IMR-90 (cell line): Measurements from ENCODE around the gene RGP1. TPM values are rescaled to one million over a fixed set of nuclear protein-coding genes. Genes with fewer than 3 reads are reported as not detected.

Experiments
- ATAC-seq: fragments of 200-7000 bp; cut with Tn5 transposase; 2 replicates; pipeline ENCODE4 v1.9.1; 2020; ENCODE audit warnings: low read depth, mild to moderate bottlenecking, moderate library complexity
- BruUV-seq: library from RNA; stranded (reverse); fragments of 400-500 nt; replicated peaks from 2 replicates; lab custom pipeline; 2021; lab: Mats Ljungman, UMichigan
- CTCF ChIA-PET: fragments of 300-600 bp; formaldehyde crosslinking; extraction: SDS; loops from one replicate; lab custom pipeline; 2021; ENCODE audit warnings: antibody characterized with exemption; lab: Yijun Ruan, JAX
- POLR2A ChIA-PET: fragments of 300-600 bp; sonication (Branson Sonifier 250); formaldehyde crosslinking; loops from one replicate; lab custom pipeline; 2022; ENCODE audit warnings: antibody characterized with exemption; ENCODE audit not compliant: unreplicated experiment; lab: Charles Lee
- DNase-seq: peaks from one replicate; pipeline ENCODE4 v3.0.0; 2013
- H2AFZ ChIP-seq: replicated peaks from 2 replicates; pipeline ENCODE3; 2013; ENCODE audit warnings: low read length, mild to moderate bottlenecking; ENCODE audit not compliant: poor library complexity
- H2AK5ac ChIP-seq: 2 replicates; pipeline ENCODE4 v1.6.1; 2013; ENCODE audit warnings: low read depth, low read length, inconsistent platforms
- H2AK9ac ChIP-seq: replicated peaks from 2 replicates; pipeline ENCODE3; 2013; ENCODE audit warnings: mild to moderate bottlenecking, low read depth, low read length, moderate library complexity; ENCODE audit not compliant: poor library complexity
- H2BK120ac ChIP-seq: 2 replicates; pipeline ENCODE4 v1.6.1; 2013; ENCODE audit warnings: low read depth, low read length, inconsistent platforms
- H2BK15ac ChIP-seq: 3 replicates; pipeline ENCODE4 v1.6.1; 2013; ENCODE audit warnings: low read depth, low read length, inconsistent platforms
- H2BK20ac ChIP-seq: 2 replicates; pipeline ENCODE4 v1.6.1; 2013; ENCODE audit warnings: low read depth, mild to moderate bottlenecking, inconsistent platforms, low read length, moderate library complexity
- H2BK5ac ChIP-seq: 2 replicates; pipeline ENCODE4 v1.6.1; 2013; ENCODE audit warnings: mild to moderate bottlenecking, low read depth, low read length, inconsistent platforms; ENCODE audit not compliant: poor library complexity, severe bottlenecking
- H3K14ac ChIP-seq: replicated peaks from 2 replicates; pipeline ENCODE4 v1.6.1; 2013; ENCODE audit warnings: low read depth, low read length, inconsistent platforms
- H3K18ac ChIP-seq: 2 replicates; pipeline ENCODE4 v1.6.1; 2013; ENCODE audit warnings: low read depth, low read length, control low read depth
- H3K23ac ChIP-seq: 2 replicates; pipeline ENCODE4 v1.6.1; 2013; ENCODE audit warnings: low read depth, low read length, inconsistent platforms
- H3K27ac ChIP-seq: 2 replicates; pipeline ENCODE4 v1.5.1; 2013; ENCODE audit warnings: mild to moderate bottlenecking, control low read depth, low read length; ENCODE audit not compliant: insufficient read depth
- H3K27me3 ChIP-seq: 2 replicates; pipeline ENCODE4 v1.6.1; 2013; ENCODE audit warnings: low read length; ENCODE audit not compliant: control insufficient read depth, insufficient read depth
- H3K36me3 ChIP-seq: 2 replicates; pipeline ENCODE4 v1.6.1; 2013; ENCODE audit warnings: low read length, mixed read lengths; ENCODE audit not compliant: control insufficient read depth, insufficient read depth
- H3K4ac ChIP-seq: 2 replicates; pipeline ENCODE4 v1.6.1; 2013; ENCODE audit warnings: low read depth, low read length, inconsistent platforms
- H3K4me1 ChIP-seq: 2 replicates; pipeline ENCODE4 v1.6.1; 2013; ENCODE audit warnings: low read length, mixed read lengths; ENCODE audit not compliant: control insufficient read depth, insufficient read depth
- H3K4me2 ChIP-seq: 2 replicates; pipeline ENCODE4 v1.6.1; 2013; ENCODE audit warnings: low read depth, mild to moderate bottlenecking, control low read depth, low read length, moderate library complexity
- H3K4me3 ChIP-seq: 2 replicates; pipeline ENCODE4 v1.5.1; 2013; ENCODE audit warnings: low read depth, mild to moderate bottlenecking, control low read depth, low read length, moderate library complexity; ENCODE audit not compliant: insufficient read depth
- H3K56ac ChIP-seq: 2 replicates; pipeline ENCODE4 v1.6.1; 2013; ENCODE audit warnings: low read length, inconsistent platforms; ENCODE audit not compliant: insufficient read depth; ENCODE audit errors: extremely low read depth
- H3K79me1 ChIP-seq, 2 experiments: 2 replicates each; pipeline ENCODE4 v1.6.1; 2013; ENCODE audit warnings: low read length in 2 of 2, inconsistent platforms in 1 of 2, low read depth in 1 of 2
- H3K9ac ChIP-seq: 2 replicates; pipeline ENCODE4 v1.6.1; 2013; ENCODE audit warnings: low read depth, low read length, control low read depth
- H3K9me1 ChIP-seq: 2 replicates; pipeline ENCODE4 v1.6.1; 2013; ENCODE audit warnings: low read length, inconsistent platforms; ENCODE audit not compliant: insufficient read depth
- H3K9me3 ChIP-seq: 2 replicates; pipeline ENCODE4 v1.6.1; 2013; ENCODE audit warnings: low read length; ENCODE audit not compliant: control insufficient read depth, insufficient read depth
- H4K20me1 ChIP-seq: 2 replicates; pipeline ENCODE4 v1.6.1; 2013; ENCODE audit warnings: low read length, inconsistent platforms; ENCODE audit not compliant: insufficient read depth
- H4K5ac ChIP-seq: 2 replicates; pipeline ENCODE4 v1.6.1; 2013; ENCODE audit warnings: mild to moderate bottlenecking, low read depth, low read length, control low read depth
- H4K8ac ChIP-seq, 2 experiments: 2 replicates each; pipeline ENCODE4 v1.6.1; 2013; ENCODE audit warnings: low read depth in 2 of 2, low read length in 2 of 2, control low read depth in 1 of 2, inconsistent platforms in 1 of 2
- H4K91ac ChIP-seq: 2 replicates; pipeline ENCODE4 v1.6.1; 2013; ENCODE audit warnings: low read depth, low read length, inconsistent platforms; ENCODE audit not compliant: insufficient read depth
- FOS ChIP-seq: fragments of 150-350 bp; IDR thresholded peaks from 2 replicates; pipeline ENCODE4 v1.6.1; 2016; ENCODE audit warnings: low read depth, low read length
- MAFK ChIP-seq: IDR thresholded peaks from 2 replicates; pipeline ENCODE4 v1.6.1; 2012; ENCODE audit warnings: low read depth, low read length, improper control_type of control experiment
- MXI1 ChIP-seq: IDR thresholded peaks from 2 replicates; pipeline ENCODE4 v1.6.1; 2012; ENCODE audit warnings: low read depth, mild to moderate bottlenecking, low read length, moderate library complexity, borderline replicate concordance
- NFE2L2 ChIP-seq: fragments of 150-350 bp; IDR thresholded peaks from 2 replicates; pipeline ENCODE4 v1.6.1; 2016; ENCODE audit warnings: low read depth, mild to moderate bottlenecking, low read length
- RCOR1 ChIP-seq: IDR thresholded peaks from 2 replicates; pipeline ENCODE4 v1.6.1; 2012; ENCODE audit warnings: mild to moderate bottlenecking, low read length, improper control_type of control experiment; ENCODE audit not compliant: insufficient replicate concordance
- WGBS, 2 experiments: methylation state at CpG; one replicate each; pipeline versions ENCODE4 v1.1.5 to v1.1.7; 2013; ENCODE audit warnings: missing lambda C conversion rate in 2 of 2; ENCODE audit not compliant: insufficient read length in 1 of 2; ENCODE audit errors: extremely low coverage in 2 of 2; 5-methylcytosine and 5-hydroxymethylcytosine counted together
- dilution Hi-C: fragments of 300-500 bp; cut with HindIII; formaldehyde crosslinking; loops from one replicate; pipeline ENCODE4 v1.14.3; 2018; ENCODE audit warnings: low sequenced_read_pairs; ENCODE audit not compliant: unreplicated experiment
- in situ Hi-C: fragments of 300-500 bp; cut with MboI; formaldehyde crosslinking; loops from 3 replicates; pipeline ENCODE4 v1.14.3; 2019; ENCODE audit warnings: low sequenced_read_pairs, inconsistent platforms, mixed read lengths
- intact Hi-C: fragments of 100-400 bp; cut with micrococcal nuclease; formaldehyde crosslinking; loops from 2 replicates; pipeline ENCODE4 v1.10.0; 2022
- polyA plus RNA-seq, 3 experiments: library from polyadenylated mRNA; depleted of rRNA; stranded (reverse); fragments of >200 nt; gene quantifications; 2 replicates each; pipeline ENCODE4 v1.2.3, GENCODE V29; 2012; ENCODE audit warnings: low replicate concordance in 1 of 3
- total RNA-seq: library from RNA; depleted of rRNA; stranded (reverse); fragments of >200 nt; gene quantifications from 2 replicates; pipeline ENCODE4 v1.2.3, GENCODE V29; 2012

Gene RGP1
- total and polyA plus RNA-seq, 2 of the 4 experiments (the other 2 are of a cell fraction) = 10.2 to 14.3 TPM

- no peak overlapping the region for H2BK5ac ChIP-seq
- H4K5ac ChIP-seq = no peak overlapping the region
- no peak overlapping the region for H4K91ac ChIP-seq
- no peak overlapping the region for H2AK5ac ChIP-seq
- no peak overlapping the region for H3K4me3 ChIP-seq
- no peaks in the 10 kb centered on the region for H3K27me3 ChIP-seq
- no peak overlapping the region for H3K18ac ChIP-seq
- no peak overlapping the region for H3K14ac ChIP-seq
- dilution Hi-C loops (no loop called here), intact Hi-C loops (no loop called here), in situ Hi-C loops (no loop called here)
- H3K9ac ChIP-seq = no peak overlapping the region
- no peak overlapping the region for H4K8ac ChIP-seq
- H3K9me1 ChIP-seq = peaks cover 3% of the 10 kb centered on the region; the same call in 1 of the 2 replicates
- no peak overlapping the region for H3K23ac ChIP-seq
- H3K4me1 ChIP-seq = peaks cover 8% of the 10 kb centered on the region
- ATAC-seq = no peak
- H3K4me2 ChIP-seq = no peak overlapping the region
- ChIA-PET POLR2A (no interaction called here), CTCF (interaction anchor here (0.6 to 1.2 kb wide), 4 partner anchors 13 to 719 kb away, joined by 3 to 4 read pairs (median 4); no protein-coding TSS in a partner anchor)
- H2AFZ ChIP-seq = no peak overlapping the region
- no peaks in the 10 kb centered on the region for H3K9me3 ChIP-seq
- no peak overlapping the region for H2BK15ac ChIP-seq
- no peak overlapping the region for H3K56ac ChIP-seq
- H3K79me1 ChIP-seq = peaks cover 19 to 78% of the 10 kb centered on the region in 2 experiments
- peaks cover 35% of the 10 kb centered on the region for H3K36me3 ChIP-seq
- no CpG with 5 or more reads among the region's 3 CpGs for WGBS, 2 experiments
- H4K20me1 ChIP-seq = peaks cover 32% of the 10 kb centered on the region
- no peak for TF ChIP-seq FOS
- no peak for TF ChIP-seq MXI1
- no peak for TF ChIP-seq NFE2L2
- no peak for TF ChIP-seq RCOR1
- TF ChIP-seq MAFK = peak; percentile 2; the same call in 1 of the 2 replicates
- no TSS peak for BruUV-seq
- no peak overlapping the region for H2AK9ac ChIP-seq
- peak; percentile 31 for DNase-seq
- no peak overlapping the region for H2BK20ac ChIP-seq
- no peak overlapping the region for H3K4ac ChIP-seq
- no peak overlapping the region for H3K27ac ChIP-seq
- no peak overlapping the region for H2BK120ac ChIP-seq
Observed at GRCh38 chr9:35734096-35734495, 15.0 kb upstream of the RGP1 start.
